ENCODE results near the gene PUDP.
"Not testable (repeated sequence)": the region's sequence is repeated elsewhere in the genome, so short reads cannot be mapped to it uniquely, and the experiment has no call there.

The PUDP gene

GRCh38 chrX:7109049-7109531 is 38.9 kb downstream of the PUDP start:
- no peak for FAIRE-seq

GRCh38 chrX:7108030-7108429 is 39.9 kb downstream of the PUDP start:
- FAIRE-seq, result no peak

DNA sequence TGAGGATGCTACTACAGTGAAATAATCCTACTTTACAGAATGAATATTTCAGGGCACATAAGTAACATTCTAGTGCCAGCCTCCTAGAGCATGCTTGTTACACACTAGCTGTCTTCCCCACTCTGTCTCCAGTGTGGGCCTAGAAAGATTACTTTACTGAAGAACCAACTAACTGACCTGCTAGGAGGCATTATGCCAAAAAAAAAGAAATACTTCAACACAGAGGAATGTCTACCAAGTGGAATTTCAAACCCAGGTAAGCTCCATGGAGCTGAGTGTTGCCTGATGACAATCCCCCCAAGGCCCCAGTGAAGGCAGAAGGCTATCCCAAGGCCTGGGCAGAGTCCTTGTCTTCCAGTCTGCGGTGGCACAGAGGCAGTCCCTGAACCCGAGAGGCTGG is 41.3 kb downstream of the PUDP start:
- no peak for FAIRE-seq

DNA sequence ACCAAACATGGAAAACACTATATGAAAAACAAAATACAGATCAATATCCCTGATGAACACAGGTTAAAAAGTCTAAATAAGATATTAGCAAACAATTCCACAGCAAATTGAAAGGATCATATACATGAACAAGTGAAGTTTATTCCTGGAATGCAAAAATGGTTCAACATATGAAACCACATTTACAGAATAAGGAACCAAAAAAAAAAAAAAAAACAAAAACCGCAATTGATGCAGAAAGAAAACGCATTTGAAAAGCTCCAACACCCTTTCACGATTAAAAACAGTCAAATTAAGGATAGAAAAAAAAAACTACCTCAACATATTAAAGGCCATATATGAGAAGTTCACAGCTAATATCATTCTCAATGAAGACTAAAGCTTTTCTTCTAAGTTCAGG is 45.8 kb downstream of the PUDP start:
- FAIRE-seq, result no peak

DNA sequence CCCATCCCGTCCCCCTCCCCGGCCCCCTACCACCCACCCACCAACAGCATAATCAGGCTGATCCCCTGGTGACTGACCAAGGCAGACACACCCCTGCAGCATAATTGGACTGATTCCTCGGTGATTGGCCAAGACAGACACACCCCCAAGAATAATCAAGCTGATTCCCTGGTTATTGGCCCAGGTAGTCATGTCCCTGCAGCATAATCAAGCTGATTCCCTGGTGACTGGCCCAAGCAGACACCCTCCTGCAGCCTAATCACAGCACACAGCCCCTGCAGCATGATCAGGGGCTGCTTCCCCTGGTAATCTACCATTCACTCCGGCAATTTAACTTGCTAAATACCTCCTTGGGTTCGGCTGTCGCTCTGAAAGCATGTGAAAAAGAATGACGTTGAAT is 47.9 kb downstream of the PUDP start:
- no peak for FAIRE-seq

DNA sequence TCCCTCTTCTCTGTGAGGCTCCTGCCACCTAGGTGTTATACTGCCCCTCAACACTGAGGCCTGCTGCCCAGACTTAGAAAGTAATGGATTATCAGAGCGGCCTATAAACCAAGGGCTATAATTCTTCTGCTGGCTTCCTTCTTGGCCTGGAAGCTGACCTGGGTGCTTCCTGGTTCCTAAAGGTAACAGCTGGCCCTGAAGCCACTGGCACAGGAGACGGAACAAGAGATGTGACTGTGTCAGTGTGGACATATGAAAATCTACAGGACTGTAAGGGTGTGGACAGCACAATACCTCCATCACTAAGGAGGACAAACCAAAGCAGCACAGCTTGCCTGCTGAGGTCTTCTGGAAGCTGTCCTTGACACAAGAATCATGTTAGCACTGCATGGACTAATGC is 52.3 kb downstream of the PUDP start:
- not testable (repeated sequence) for FAIRE-seq

GRCh38 chrX:7093305-7093704 is 54.6 kb downstream of the PUDP start:
- no peak for FAIRE-seq

DNA sequence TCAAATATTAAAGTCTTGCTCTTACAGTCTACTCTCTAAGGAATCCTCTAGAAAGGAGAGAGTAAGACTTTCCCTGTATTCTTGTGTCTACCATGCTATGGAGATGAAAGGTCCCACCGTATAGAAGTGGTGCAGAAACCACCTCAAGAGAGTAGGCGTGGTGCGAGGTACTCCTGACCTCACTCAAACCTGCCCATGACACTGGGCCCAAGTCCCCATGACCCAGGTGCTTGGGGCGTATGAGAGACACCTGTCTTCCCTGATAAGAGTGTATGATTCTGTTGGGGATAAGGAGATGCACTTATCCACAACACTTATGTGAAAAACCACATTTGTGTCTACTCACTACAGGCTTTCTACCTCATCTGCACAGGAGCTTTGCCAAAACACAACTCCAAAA is 55.4 kb downstream of the PUDP start:
- no peak for FAIRE-seq

DNA sequence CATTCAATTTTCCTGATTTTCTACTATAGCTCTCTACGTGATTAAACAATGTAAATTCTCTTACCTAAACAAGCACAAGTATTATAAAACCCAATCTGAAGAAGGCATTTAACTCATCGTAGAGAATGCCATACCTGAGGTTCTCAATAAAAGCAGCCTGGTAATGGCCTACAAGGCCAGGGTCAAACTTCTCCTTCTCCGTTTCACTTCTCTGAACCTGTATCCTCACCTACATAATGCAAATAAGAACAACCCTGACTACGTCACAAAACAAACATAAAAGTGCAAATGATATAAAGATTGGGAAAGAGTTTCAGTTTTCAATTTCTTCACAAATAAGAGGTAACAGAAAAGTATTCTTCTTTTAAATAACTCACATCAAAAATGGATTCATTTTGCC is 56.0 kb downstream of the PUDP start:
- FAIRE-seq, result no peak

DNA sequence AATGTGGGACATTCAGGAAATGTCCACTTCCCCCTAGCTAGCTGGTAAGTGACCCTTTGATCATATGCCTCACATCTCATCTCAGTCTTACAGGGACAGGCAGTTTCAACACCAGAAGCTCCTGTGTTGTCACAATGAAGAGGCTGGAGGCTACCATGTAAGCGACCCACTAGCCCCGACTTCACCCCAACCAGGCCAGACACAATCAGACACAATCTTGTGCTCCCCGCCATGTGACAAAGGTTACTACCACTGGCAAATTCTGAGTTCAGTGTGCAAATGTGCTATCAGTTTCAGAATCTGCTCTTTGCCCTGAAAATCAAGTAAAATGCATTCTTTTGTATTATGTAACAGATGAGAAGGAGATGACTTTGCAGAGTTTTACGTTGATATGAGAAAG is 57.3 kb downstream of the PUDP start:
- no peak for FAIRE-seq

DNA sequence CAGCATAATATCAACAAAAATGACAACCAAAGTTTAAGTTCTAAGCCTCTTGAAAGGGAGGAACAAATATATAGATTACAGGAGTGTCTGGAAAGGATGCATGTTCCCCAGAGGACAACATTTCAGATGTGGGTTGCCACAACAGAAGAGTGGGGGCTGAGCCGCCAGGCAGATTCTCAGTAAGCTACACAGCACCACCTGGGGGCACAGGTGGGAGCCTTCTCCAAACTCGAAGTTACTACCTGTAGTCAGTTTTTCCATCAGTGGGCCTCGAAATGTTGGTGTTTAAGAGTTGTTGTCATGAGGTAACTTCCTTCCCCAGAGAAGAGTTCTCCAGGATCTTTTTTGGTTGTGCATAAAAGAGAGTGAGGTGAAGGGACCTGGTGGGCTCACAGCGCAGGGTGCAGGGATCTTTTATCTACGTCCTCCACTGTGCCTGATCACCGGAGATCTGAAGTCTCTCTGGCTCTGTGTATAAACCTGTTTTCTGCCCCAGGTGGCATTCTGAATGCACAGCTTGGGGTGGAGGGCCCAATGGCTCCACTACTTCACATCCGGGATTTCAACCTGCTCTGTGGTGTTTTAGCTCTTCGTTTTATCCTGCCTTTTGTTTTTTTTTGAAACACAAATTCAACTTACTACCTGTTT is 58.9 kb downstream of the PUDP start:
- no peak for FAIRE-seq

DNA sequence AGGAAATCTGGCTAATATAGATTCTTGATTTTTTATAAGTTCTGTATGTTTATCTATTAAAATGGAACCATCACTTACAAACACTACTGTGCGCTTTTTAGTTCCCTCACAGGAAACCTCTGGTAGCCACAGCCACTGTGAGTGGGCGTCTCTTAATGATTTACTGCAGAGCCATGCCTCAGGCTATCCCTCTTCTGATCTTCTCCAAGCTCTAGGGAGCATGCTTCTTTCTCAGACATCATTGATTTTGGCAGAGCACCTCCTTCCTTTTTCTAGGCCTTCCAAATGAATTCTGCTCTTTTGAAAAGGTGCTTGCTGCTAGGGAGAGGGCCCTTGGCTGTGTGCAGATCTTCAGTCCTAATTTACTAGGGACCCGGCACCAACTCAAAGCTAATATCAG is 61.6 kb downstream of the PUDP start:
- FAIRE-seq, result no peak

DNA sequence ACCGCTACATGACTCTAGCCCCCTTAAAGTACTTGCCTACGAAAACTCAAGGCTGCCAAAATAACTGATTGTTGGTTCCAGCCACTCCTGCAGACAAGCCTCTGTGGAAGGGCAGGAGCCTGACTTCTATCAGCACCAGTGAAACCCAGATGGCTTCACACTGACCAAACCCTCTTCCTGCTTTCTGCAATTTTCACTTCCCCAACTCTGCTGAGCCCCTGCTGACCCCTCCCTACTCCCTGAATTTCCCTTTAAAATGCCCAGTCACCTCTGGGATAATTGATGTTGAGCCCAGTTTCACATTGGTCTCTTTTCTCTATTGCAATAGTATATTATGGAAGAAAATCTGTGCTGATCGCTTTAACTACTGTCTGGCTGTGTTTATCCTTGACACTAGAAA is 62.1 kb downstream of the PUDP start:
- FAIRE-seq, result no peak

DNA sequence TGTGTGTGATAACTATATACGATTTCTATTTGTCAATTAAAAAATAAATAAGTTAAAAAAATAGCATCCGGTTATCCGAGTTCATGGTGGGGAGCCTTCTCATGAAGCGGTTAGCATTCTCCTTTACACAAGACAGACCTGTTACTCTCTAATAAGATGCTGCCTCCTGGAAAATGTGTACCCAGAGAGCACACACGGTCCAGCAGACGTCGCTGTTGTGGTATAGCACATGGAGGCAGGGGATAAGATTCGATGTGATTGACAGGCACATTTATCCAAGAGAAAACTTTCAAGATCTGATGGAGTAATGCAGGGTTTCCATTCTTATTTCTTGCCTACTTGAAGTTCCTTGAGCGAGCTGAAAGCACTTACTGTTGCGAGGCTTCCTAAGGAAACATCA is 63.1 kb downstream of the PUDP start:
- no peak for FAIRE-seq

GRCh38 chrX:7083468-7084396 is 64.2 kb downstream of the PUDP start:
- FAIRE-seq, result no peak

DNA sequence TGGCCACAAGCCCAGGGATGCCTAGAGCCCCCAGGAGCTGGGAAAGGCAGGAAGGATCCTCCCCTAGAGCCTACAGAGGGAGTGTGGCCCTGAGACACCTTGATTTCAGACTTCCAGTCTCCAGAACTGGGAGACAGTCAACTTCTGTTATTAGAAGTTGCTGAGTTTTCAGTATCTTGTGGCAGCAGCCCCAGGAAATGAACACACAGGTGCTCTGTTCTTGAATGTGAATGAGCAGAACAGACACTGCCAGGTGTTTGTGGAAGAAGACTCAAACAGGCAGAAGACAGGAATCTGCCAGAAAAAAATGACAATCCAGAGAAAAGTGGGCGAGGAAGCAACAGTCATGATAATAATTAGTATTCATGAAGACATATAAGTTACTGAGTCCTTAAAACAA is 64.9 kb downstream of the PUDP start:
- FAIRE-seq, result no peak

DNA sequence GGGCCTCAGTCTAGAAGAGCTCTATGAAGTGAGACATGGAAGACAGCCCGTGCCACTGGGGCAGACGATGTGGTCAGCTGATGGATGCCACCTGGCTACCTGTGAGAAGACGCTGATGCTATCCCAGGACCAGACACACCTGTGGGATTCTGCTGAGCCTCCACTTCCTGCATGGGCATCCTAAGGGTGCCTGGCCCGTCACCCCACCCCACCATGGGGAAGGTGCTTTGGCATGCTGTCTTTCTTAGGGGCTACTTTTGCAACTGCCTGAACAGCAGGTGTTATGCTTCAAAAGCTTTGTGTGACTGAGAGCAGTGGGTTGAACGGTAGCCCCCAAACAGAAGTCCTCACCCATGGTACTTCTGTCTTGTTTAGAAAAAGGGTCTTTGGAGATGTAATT is 65.4 kb downstream of the PUDP start:
- FAIRE-seq, result no peak

DNA sequence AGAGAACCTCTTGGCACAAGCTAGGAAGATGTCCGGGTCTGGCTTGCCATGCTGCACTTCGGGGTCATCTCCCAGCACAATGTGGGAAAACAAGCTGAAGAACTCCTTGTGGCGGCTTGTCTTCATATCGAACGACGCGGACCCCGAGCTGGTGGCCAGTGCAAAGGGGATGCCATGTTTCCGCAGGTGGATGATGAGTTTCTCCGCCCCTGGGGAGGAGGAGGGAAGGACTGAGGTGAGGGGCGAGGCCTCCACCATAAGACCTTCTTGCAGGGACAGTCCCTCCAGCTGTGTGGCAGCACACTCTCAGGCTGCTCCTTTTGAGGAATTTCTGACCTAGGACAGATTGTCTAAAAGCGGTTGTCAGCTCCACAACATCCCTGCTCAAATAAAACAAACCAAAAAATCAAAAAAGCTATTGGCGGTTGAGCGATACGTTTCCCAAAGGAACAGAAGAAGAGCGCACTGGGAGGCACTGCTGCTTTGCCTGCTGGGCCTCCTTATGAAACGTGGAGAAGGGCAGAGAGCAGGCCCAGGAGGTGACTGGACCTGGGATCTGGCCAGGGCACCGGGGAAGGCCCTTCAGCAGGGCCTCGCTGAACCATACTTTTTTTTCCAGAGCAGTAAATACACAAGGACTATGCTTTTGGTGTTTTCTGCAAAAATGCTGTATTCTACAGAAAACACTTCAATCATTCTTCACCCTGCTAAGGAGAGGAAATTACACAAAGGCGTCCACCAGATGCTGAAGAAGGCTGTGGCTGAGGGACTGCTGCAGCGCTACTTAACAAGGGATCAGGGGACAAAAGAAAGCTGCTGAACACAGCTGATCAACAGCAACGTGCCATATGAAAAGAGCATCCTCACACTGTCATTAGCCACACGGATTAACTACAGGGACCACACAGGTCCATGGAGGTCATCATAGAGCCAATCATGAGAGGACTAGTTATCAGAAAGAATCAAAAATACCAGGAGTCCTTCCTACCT is 70.4 kb downstream of the PUDP start:
- FAIRE-seq, result no peak

DNA sequence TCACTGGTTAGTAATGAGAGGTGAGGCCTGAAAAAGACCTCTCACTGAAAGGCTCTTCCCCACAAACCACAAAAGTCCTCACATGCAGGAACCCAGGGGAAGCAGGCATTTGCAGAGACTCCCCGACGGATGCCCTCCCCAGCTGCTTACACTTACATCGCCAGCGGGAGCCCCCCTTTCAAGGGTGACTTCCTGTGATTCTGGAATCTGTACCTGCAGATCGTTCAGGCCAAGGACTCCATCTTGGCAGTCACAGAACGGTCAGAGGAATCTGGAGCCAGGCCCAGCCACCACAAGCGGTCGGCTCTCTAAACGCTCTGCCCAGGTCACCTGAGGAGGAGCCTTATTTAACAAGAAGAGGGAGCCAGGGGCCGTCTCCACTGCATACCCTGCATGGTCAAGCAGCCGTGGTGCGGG is 71.7 kb downstream of the PUDP start:
- FAIRE-seq, result no peak

GRCh38 chrX:7074908-7075204 is 73.1 kb downstream of the PUDP start:
- FAIRE-seq, result no peak

DNA sequence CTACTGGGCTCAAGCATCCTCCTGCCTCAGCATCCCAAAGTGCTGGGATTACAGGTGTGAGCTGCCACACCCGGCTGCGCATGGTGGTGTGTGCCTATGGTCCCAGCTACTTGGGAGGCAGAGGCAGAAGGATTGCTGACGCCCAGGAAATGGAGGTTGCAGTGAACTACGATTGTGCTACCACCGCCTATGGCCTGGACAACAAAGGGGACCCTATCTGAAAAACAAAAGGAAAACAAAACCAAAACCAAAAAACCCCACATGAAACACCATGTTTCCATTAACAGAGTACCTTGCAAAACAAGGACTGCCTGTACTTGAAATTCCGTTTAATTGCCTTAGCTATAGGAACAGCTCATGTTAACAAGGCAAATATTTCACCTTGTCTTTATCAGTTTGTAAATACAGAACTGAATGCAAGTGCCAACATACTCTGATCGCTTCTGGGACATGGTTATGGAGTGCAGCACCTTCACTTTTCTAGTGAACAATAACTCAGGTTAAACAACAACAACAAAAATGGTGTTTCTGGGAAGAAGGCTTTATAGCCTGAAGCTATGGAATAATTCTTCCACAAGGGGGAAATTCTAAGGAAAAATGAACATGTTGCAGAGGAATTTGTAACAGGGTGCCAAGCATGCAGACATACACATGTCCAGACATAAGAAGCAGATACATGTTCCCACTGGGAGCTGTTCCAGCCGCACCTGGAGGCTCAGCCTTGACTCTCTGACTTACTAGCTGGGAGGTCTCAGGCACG is 73.6 kb downstream of the PUDP start:
- no peak for FAIRE-seq

DNA sequence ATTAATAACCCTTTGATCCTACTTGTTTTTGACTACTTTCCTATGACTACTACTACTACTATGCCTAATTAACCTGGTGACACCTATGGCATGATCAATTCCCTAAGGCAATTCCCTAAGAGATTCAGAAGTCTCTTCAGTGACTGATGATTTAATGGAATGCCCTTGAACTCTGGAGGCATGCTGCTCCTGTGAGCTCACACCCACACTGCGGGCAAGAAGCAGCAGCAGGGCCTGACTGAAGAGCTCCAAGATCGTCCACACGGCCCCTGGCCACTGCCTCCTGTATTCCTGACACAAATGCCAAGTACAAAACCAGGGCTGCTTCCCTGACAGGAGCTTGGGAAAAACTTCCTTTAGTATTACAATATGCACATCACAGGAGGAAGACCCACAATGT is 74.6 kb downstream of the PUDP start:
- FAIRE-seq, result no peak

GRCh38 chrX:7072856-7073255 is 75.1 kb downstream of the PUDP start:
- FAIRE-seq, result no peak

Measured in G401.6 (cell line).